Mesendoderm (in vitro differentiated cells): ENCODE results near the gene DBNDD1.
A peak's percentile ranks its signal among the peaks of the same experiment; 100 is the strongest.

Experiments
- DNase-seq: peaks from one replicate; pipeline ENCODE4 v3.0.0; 2013
- H2AK5ac ChIP-seq: 2 replicates; pipeline ENCODE4 v1.6.1; 2013; ENCODE audit warnings: low read length, inconsistent platforms
- H2BK120ac ChIP-seq: 2 replicates; pipeline ENCODE4 v1.6.1; 2013; ENCODE audit warnings: low read depth, mild to moderate bottlenecking, low read length, moderate library complexity, mixed read lengths
- H2BK15ac ChIP-seq: replicated peaks from 2 replicates; pipeline ENCODE4 v1.6.1; 2013; ENCODE audit warnings: low read depth, mild to moderate bottlenecking, moderate library complexity
- H2BK5ac ChIP-seq: 2 replicates; pipeline ENCODE4 v1.6.1; 2013; ENCODE audit warnings: low read length, inconsistent platforms
- H3K18ac ChIP-seq: 2 replicates; pipeline ENCODE4 v1.6.1; 2013; ENCODE audit warnings: mild to moderate bottlenecking, low read length, mixed read lengths
- H3K23ac ChIP-seq: one replicate; pipeline ENCODE4 v1.6.1; 2013; ENCODE audit warnings: low read length
- H3K27ac ChIP-seq: 2 replicates; pipeline ENCODE4 v1.5.1; 2013; ENCODE audit warnings: low read depth, mild to moderate bottlenecking, inconsistent platforms, low read length, moderate library complexity
- H3K27me3 ChIP-seq: 2 replicates; pipeline ENCODE4 v1.6.1; 2013; ENCODE audit warnings: low read length, control low read depth, mild to moderate bottlenecking, inconsistent platforms; ENCODE audit not compliant: insufficient read depth, poor library complexity
- H3K36me3 ChIP-seq: 2 replicates; pipeline ENCODE4 v1.6.1; 2013; ENCODE audit warnings: low read length, inconsistent platforms; ENCODE audit not compliant: control insufficient read depth, insufficient read depth
- H3K4ac ChIP-seq: one replicate; pipeline ENCODE4 v1.6.1; 2013; ENCODE audit warnings: low read depth, mild to moderate bottlenecking, low read length, moderate library complexity
- H3K4me1 ChIP-seq: 2 replicates; pipeline ENCODE4 v1.6.1; 2013; ENCODE audit warnings: low read depth, low read length, inconsistent platforms; ENCODE audit not compliant: control insufficient read depth
- H3K4me2 ChIP-seq: 2 replicates; pipeline ENCODE4 v1.6.1; 2013; ENCODE audit warnings: low read length
- H3K4me3 ChIP-seq: 2 replicates; pipeline ENCODE4 v1.5.1; 2013; ENCODE audit warnings: mild to moderate bottlenecking, low read length
- H3K56ac ChIP-seq: one replicate; pipeline ENCODE4 v1.6.1; 2013; ENCODE audit warnings: low read length
- H3K79me1 ChIP-seq: 2 replicates; pipeline ENCODE4 v1.6.1; 2013; ENCODE audit warnings: low read length, inconsistent platforms
- H3K79me2 ChIP-seq: 2 replicates; pipeline ENCODE4 v1.6.1; 2013; ENCODE audit warnings: mild to moderate bottlenecking, low read length; ENCODE audit not compliant: control insufficient read depth, insufficient read depth
- H3K9ac ChIP-seq: 2 replicates; pipeline ENCODE4 v1.6.1; 2013; ENCODE audit warnings: low read length, inconsistent platforms
- H4K5ac ChIP-seq: one replicate; pipeline ENCODE4 v1.6.1; 2013; ENCODE audit warnings: low read length
- H4K8ac ChIP-seq: one replicate; pipeline ENCODE4 v1.6.1; 2013; ENCODE audit warnings: low read depth, mild to moderate bottlenecking, control low read depth, low read length, moderate library complexity
- WGBS: extraction: QIAGEN DNeasy Blood & Tissue Kit; methylation state at CpG from one replicate; pipeline ENCODE4 v1.1.7; 2013; ENCODE audit warnings: low lambda C conversion rate, missing lambda C conversion rate; ENCODE audit not compliant: insufficient coverage; ENCODE audit errors: extremely low coverage; 5-methylcytosine and 5-hydroxymethylcytosine counted together

Gene DBNDD1

DNA sequence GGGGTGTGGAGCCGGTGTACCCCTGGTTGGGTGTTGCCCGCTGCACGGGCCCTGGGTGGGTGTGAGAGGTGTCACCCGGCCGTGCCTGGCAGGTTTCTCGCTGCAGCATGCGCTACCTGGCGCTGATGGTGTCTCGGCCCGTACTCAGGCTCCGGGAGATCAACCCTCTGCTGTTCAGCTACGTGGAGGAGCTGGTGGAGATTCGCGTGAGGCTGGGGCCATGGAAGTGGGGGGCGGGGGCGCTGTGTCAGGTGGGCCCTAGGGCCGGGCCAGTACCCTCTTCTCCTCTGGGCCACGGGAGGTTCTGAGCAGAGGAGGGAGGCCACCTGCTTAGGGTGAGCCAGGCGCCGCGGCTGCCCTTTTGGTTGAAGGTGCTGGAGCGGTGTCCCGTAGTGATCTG, 57.3 kb downstream of the DBNDD1 start:
- Histone ChIP-seq H3K79me1 (no peaks in the 10 kb centered on the region), H4K8ac (no peak overlapping the region), H3K36me3 (peaks cover 1% of the 10 kb centered on the region), H3K56ac (no peak overlapping the region), H2BK120ac (no peak overlapping the region), H3K4me2 (no peak overlapping the region), H2AK5ac (no peak overlapping the region), H3K9ac (no peak overlapping the region), H3K23ac (no peak overlapping the region), H3K18ac (no peak overlapping the region), H4K5ac (no peak overlapping the region), H3K27ac (no peak overlapping the region), H3K79me2 (no peaks in the 10 kb centered on the region), H2BK5ac (no peak overlapping the region), H3K4me3 (no peak overlapping the region), H3K27me3 (no peaks in the 10 kb centered on the region), H3K4ac (no peak overlapping the region), H3K4me1 (no peaks in the 10 kb centered on the region), H2BK15ac (no peak overlapping the region)
- DNase-seq = no peak
- no CpG with 5 or more reads among the region's 23 CpGs for WGBS

GRCh38 chr16:89960966-89961365, 58.3 kb downstream of the DBNDD1 start:
- peaks cover 1% of the 10 kb centered on the region for H3K36me3 ChIP-seq
- no peak overlapping the region for H3K4me2 ChIP-seq
- H2AK5ac ChIP-seq = no peak overlapping the region
- no peak overlapping the region for H3K18ac ChIP-seq
- no peaks in the 10 kb centered on the region for H3K27me3 ChIP-seq
- no peak overlapping the region for H3K4ac ChIP-seq
- no peak overlapping the region for H3K4me3 ChIP-seq
- no peaks in the 10 kb centered on the region for H3K4me1 ChIP-seq
- no peak overlapping the region for H3K9ac ChIP-seq
- WGBS = no CpG with 5 or more reads among the region's 13 CpGs
- H3K56ac ChIP-seq = no peak overlapping the region
- no peaks in the 10 kb centered on the region for H3K79me2 ChIP-seq
- H4K8ac ChIP-seq = no peak overlapping the region
- H2BK5ac ChIP-seq = no peak overlapping the region
- H3K23ac ChIP-seq = no peak overlapping the region
- H2BK120ac ChIP-seq = no peak overlapping the region
- DNase-seq = no peak
- no peak overlapping the region for H4K5ac ChIP-seq
- no peaks in the 10 kb centered on the region for H3K79me1 ChIP-seq
- H3K27ac ChIP-seq = no peak overlapping the region
- no peak overlapping the region for H2BK15ac ChIP-seq

- no peak overlapping the region for H4K5ac ChIP-seq
- no peak overlapping the region for H3K18ac ChIP-seq
- H3K23ac ChIP-seq = no peak overlapping the region
- no peak overlapping the region for H3K56ac ChIP-seq
- H3K27me3 ChIP-seq = no peaks in the 10 kb centered on the region
- H4K8ac ChIP-seq = no peak overlapping the region
- H3K9ac ChIP-seq = no peak overlapping the region
- no peak overlapping the region for H2BK5ac ChIP-seq
- H3K27ac ChIP-seq = no peak overlapping the region
- no peaks in the 10 kb centered on the region for H3K79me1 ChIP-seq
- no peak overlapping the region for H2BK15ac ChIP-seq
- no peak for DNase-seq
- H3K4me1 ChIP-seq = no peaks in the 10 kb centered on the region
- H3K4me3 ChIP-seq = no peak overlapping the region
- H2BK120ac ChIP-seq = no peak overlapping the region
- no CpG with 5 or more reads among the region's 10 CpGs for WGBS
- H3K4ac ChIP-seq = no peak overlapping the region
- H2AK5ac ChIP-seq = no peak overlapping the region
- no peak overlapping the region for H3K4me2 ChIP-seq
- H3K79me2 ChIP-seq = no peaks in the 10 kb centered on the region
- peaks cover 1% of the 10 kb centered on the region for H3K36me3 ChIP-seq
Measured at GRCh38 chr16:89958596-89958995, 60.7 kb downstream of the DBNDD1 start.

DNA sequence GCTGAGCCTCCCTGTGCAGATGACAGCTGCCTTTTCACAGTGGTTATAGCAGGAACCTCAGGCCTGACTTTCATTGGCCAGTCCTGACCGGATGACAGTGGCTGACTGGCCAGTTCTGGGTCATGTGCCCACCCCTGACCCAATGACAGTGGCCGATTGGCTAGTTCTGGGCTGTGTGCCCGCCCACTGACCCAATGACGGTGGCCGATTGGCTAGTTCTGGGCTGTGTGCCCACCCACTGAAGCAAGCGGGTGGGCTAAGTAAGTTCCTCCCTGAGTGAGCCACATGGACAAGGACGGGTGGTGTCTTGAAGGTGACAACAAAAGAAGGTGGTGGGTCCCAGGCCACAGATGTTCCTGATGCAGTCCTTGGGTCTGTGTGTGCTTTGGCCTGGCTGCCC, 61.2 kb downstream of the DBNDD1 start:
- no peak overlapping the region for H4K8ac ChIP-seq
- no peak overlapping the region for H4K5ac ChIP-seq
- no peak overlapping the region for H3K27ac ChIP-seq
- H3K56ac ChIP-seq = no peak overlapping the region
- no peaks in the 10 kb centered on the region for H3K79me2 ChIP-seq
- H3K9ac ChIP-seq = no peak overlapping the region
- no CpG with 5 or more reads among the region's 7 CpGs for WGBS
- H2BK120ac ChIP-seq = no peak overlapping the region
- H3K23ac ChIP-seq = no peak overlapping the region
- no peaks in the 10 kb centered on the region for H3K79me1 ChIP-seq
- H2AK5ac ChIP-seq = no peak overlapping the region
- no peak overlapping the region for H2BK5ac ChIP-seq
- no peak overlapping the region for H3K4ac ChIP-seq
- H3K18ac ChIP-seq = no peak overlapping the region
- H2BK15ac ChIP-seq = no peak overlapping the region
- H3K36me3 ChIP-seq = peaks cover 1% of the 10 kb centered on the region
- H3K27me3 ChIP-seq = no peaks in the 10 kb centered on the region
- H3K4me1 ChIP-seq = no peaks in the 10 kb centered on the region
- DNase-seq = peak; percentile 74
- H3K4me2 ChIP-seq = no peak overlapping the region
- no peak overlapping the region for H3K4me3 ChIP-seq

GRCh38 chr16:89957216-89957785, 62.0 kb downstream of the DBNDD1 start:
- Histone ChIP-seq H3K56ac (no peak overlapping the region), H3K9ac (no peak overlapping the region), H3K79me2 (no peaks in the 10 kb centered on the region), H2BK120ac (no peak overlapping the region), H4K8ac (no peak overlapping the region), H3K36me3 (peaks cover 1% of the 10 kb centered on the region), H3K18ac (no peak overlapping the region), H4K5ac (no peak overlapping the region), H3K27me3 (no peaks in the 10 kb centered on the region), H3K23ac (no peak overlapping the region), H2BK5ac (no peak overlapping the region), H3K4ac (no peak overlapping the region), H3K4me1 (no peaks in the 10 kb centered on the region), H3K79me1 (no peaks in the 10 kb centered on the region), H3K27ac (no peak overlapping the region), H3K4me3 (no peak overlapping the region), H2BK15ac (no peak overlapping the region), H3K4me2 (no peak overlapping the region), H2AK5ac (no peak overlapping the region)
- WGBS = no CpG with 5 or more reads among the region's 23 CpGs
- DNase-seq = no peak

DNA sequence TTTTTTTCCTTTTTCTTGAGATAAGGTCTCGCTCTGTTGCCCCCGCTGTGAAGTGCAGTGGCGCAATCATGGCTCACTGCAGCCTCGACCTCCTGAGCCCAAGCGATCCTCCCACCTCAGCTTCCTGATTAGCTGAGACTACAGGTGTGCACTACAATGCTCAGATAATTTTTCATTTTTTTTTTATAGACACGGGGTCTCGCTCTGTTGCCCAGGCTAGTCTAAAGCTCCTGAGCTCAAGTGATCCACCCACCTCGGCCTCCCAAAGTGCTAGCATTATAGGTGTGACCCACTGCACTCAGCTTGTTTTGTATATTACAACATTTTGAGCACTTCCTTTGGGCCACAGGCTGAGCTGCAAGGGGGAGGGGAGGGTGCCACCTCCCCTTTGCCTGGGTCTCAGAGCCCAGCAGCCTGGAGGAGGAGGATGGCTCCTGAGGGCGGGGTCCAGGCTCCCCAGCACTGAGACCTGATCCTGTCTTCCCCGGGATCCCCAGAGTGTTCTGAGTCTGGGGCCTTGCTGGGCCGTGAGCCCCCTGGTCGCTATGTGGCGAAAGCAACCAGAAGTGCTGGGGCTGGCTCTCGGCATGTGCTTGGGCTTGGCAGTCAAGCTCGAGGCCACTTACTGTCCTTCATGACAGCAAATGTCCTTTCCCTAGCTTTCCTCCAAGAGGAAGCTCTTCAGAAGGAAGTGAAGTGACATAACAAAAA, 62.6 kb downstream of the DBNDD1 start:
- Histone ChIP-seq H3K18ac (no peak overlapping the region), H3K79me2 (no peaks in the 10 kb centered on the region), H3K56ac (no peak overlapping the region), H2AK5ac (no peak overlapping the region), H3K4me3 (no peak overlapping the region), H3K9ac (no peak overlapping the region), H3K23ac (no peak overlapping the region), H3K27me3 (no peaks in the 10 kb centered on the region), H4K5ac (no peak overlapping the region), H3K4me1 (no peaks in the 10 kb centered on the region), H3K4me2 (no peak overlapping the region), H4K8ac (no peak overlapping the region), H3K4ac (no peak overlapping the region), H3K36me3 (peaks cover 1% of the 10 kb centered on the region), H3K27ac (no peak overlapping the region), H2BK15ac (no peak overlapping the region), H2BK120ac (no peak overlapping the region), H2BK5ac (no peak overlapping the region), H3K79me1 (no peaks in the 10 kb centered on the region)
- DNase-seq = no peak
- no CpG with 5 or more reads among the region's 15 CpGs for WGBS
